Measurements from ENCODE around the gene FAM168A.
"Not testable (repeated sequence)": the region's sequence is repeated elsewhere in the genome, so short reads cannot be mapped to it uniquely, and the experiment has no call there.

FAM168A gene

DNA sequence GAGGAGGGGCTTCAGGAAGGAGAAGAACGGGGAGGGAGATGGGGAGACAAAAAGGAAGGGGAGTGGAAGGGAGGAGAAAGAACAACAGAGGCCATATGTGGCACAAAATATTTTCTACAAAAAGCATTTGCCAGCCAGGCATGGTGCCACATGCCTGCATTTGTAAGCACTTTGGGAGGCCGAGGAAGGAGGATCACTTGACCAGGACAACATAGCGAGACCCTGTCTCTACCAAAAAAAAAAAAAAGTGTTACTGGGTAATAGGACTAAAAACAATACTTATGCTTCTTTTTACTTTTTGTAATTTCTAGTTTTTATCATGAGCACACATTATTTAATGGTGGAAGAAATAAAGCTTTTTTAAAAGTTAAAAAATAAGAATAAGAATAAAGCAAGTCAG is 5.3 kb downstream of the FAM168A start:
- no peak for DNase-seq

DNA sequence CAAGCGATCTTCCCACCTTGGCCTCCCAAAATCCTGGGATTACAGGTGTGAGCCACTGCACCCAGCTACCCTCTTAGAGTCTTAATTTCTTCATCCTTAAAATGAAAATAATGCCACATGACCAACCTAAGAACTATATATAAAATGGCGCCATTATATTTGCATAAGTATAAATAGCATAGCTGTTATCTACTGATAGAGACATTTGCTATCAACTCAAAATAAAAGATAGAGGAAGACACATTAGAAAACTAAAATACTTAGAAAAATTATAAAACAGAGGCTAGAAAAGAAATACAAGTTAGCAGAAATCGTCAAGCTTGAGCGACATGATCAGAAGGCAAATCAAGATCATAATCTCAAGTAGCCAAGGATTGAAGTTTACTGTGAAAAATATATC is 6.2 kb downstream of the FAM168A start:
- DNase-seq, result no peak

DNA sequence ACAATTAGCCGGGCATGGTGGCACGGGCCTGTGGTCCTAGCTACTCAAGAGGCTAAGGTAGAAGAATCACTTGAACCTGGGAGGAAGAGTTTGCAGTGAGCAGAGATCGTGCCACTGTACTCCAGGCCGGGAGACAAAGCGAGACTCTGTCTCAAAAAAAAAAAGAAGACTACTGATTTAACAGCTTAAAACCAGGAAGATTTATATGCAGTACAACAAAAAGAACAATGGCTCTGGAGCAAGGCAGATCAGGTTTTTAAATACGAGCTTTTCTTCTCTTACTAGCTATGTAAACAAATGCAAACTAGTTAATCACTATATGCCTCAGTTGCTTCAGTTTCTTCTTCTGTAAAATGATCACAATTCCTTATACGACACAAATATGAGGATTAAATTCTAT is 6.9 kb downstream of the FAM168A start:
- no peak for DNase-seq

DNA sequence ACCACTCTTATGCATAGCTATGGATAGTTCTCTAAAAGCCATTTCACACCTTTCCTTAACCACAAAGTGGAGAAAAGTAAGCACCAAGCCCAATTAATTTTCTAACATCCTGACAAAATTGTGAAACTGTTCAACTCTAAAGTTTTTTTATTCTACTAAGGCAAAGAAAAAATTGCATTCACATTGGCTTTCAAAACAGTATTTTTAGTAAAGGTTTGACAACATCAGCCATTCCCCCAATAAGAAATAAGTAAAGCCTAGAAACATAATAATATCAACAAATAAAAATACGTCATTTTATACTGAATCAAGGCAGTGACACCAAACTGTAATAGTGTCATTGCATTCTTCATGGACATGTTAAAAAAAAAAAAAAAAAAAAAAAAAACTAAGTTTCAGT is 11.1 kb downstream of the FAM168A start:
- DNase-seq, result no peak

DNA sequence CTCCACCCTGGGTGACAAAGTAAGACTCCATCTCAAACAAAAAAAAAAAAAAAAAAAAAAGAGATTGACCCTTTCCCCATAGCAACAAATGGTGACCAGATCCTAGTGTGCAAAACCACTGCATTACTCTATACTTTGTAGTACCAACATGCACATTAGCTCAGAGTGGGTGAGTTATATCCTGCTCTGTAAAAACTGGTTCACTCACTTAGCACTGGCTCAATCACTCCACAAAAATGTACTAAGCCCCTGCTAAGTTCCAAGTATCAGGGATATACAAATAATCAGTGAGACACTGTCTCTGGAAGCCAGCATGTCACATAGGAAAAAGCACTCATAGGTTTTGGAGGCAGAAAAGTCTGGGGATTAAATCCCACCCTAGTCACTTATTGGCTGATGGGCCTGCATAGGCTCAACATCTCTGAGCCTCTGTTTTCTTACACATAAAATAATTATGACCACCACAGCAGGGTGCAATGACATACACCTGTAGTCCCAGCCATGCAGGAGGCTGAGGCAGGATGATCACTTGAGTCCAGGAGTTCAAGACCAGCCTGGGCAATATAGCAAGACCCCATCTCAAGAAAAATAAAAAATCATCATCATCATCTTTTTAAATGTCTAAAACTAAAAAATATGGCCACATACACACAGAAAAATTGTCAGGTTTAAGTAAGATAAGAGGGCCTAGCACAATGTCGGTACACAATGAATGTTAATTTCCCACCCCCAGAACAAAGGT is 11.9 kb downstream of the FAM168A start:
- no peak for DNase-seq

DNA sequence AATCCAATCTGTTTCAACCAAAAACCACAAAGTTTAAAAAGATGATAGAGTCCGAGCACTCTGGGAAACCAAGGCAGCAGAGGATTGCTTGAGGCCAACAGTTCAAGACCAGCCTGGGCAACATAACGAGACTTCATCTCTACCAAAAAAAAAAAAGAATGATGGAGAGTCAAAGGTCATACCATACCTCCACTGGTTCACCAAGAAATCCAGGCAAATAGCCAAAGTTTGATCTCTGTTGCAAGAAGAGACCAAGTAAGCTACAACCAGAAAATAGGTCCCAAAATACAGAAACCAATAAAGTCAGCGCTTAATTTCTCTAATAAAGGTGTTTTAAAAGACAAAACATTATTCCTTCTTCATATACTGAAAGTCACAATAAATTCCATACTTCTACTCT is 13.1 kb downstream of the FAM168A start:
- no peak for DNase-seq

DNA sequence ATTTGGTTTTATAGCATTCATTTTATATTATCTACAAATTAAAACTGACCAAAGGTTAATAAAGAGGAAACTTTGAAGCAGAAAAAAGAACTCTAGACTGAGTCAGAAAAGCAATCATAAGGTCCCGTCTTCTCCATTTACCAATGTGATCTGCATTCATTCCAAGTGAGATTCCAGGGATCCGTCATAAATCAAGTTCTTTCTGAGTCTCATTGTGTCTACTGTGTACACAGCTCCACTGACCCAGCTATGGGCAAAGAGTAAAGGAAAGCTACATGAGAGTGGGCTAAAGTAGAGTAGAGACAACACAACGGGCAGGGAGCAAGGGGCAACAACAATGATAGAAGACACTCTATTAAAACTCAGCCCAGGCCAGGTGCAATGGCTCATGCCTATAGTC is 15.3 kb downstream of the FAM168A start:
- DNase-seq, result no peak

DNA sequence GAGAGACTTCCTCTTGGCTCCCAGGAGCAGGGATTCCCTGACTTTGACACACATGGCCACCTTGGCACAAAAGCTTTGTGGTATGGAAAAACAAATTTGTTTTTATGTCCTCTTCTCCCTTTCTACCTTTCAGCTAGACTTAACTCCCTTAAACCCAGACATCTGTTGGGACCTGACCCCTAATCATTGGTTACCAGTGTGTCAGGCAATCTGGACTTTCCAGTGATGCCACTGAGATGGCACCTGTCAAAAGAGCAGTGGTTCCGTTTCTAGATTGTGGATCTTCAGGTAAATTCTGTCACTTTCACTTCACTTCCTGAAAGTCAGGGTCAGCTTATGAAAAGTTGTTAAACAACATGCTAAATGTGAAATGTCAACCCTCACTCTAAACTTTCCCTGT is 17.2 kb downstream of the FAM168A start:
- not testable (repeated sequence) for DNase-seq

DNA sequence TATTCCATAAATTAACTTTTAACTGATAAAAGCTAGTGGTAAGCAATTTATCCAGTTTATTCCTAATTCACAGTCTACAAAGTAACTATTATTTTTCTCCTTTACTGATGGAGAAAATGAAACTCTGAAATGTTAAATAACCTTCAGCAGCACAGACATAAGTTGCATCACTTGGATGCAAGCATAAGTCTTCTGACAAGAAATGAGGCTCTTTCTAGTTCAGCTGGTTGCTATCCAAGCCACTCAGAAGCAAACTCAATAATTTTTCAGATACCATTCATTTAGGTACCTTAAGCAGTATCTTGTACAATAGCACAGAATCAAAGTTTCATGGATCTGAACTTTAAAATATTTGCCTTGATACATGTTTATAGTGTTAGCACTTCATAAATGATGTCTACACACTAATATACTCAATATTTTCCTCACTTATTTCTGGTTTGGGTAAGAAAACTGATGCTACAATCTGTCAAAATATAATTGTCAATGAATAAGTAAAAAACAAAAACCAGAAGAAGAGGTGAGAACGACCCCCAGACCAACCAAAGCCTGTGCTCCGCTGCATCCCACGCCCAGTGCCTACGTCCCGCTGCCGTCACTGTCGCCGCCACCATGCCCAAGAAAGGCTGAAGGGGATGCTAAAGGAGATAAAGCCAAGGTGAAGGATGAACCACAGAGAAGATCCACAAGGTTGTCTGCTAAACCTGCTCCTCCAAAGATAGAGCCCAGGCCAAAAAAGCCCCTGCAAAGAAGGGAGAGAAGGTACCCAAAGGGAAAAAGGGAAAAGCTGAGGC is 18.1 kb downstream of the FAM168A start:
- no peak for DNase-seq

DNA sequence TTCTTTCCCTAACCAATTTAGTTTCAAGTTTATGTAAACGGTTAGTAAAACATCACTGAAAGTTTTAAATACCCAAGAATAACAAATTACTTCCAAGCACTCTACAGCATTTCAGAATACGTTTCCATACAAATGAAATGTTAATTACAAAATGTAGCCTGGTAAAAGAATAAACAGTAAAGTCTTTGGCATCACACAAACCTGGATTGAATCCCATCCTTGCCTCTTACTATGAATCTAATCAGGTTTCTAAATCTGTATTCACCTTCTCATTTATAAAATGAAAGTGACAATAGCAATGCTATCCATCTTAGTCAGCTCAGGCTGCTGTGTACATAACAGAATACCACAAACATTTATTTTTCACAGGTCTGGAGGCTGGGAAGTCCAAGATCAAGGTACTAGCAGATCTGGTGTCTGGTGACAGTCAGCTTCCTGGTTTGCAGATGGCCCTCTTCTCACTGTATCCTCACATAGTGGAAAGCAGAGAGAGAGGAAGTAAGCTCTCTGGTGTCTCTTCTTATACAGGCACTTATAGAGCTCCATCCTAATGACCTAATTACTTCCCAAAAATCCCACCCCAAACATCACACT is 19.2 kb downstream of the FAM168A start:
- no peak for DNase-seq

DNA sequence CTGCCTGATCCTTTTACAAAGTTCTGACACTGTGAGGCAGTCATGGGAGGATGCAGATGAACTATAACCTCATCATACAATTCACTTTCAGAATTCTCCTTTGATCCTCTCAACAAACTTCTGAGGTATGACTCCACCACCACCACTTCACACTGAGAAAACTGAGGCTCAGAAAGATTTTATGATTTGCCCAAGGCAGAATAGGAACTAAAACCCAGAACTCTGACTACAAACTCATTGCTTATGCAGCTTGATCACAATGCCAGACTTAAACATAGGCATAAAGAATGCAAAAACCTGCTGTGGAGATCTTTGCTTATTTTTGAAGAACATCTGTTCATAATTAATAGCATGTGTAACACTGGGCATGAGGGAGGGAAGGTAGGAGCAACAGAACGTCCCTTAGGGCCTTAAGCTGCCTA is 20.4 kb downstream of the FAM168A start:
- no peak for DNase-seq

DNA sequence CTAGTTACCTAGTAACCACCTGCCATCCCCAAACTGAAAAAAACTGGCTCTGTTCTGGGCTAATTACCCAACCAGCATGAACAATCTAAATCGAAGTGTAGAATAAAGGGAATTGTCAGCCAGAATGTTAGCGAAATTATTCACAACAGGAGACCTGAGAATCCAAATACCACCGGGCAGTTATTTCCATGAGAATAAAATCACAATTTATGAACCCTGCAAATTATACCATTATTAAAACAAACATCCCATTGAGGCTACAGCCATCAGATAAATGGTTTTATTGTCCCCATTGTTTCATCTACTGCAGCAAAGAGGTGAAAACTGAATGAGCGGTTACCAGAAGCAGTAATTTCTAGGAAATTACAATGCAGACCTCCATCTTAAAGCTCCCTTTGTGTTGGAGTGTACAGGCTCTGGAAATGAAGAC is 21.7 kb downstream of the FAM168A start:
- no peak for DNase-seq

DNA sequence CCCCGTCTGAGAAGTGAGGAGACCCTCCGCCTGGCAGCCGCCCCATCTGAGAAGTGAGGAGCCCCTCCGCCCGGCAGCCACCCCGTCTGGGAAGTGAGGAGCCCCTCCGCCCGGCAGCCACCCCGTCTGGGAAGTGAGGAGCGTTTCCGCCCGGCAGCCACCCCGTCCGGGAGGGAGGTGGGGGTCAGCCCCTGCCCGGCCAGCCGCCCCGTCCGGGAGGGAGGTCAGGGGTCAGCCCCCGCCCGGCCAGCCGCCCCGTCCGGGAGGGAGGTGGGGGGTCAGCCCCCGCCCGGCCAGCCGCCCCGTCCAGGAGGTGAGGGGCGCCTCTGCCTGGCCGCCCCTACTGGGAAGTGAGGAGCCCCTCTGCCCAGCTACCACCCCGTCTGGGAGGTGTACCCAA is 25.9 kb downstream of the FAM168A start:
- DNase-seq, result not testable (repeated sequence)

DNA sequence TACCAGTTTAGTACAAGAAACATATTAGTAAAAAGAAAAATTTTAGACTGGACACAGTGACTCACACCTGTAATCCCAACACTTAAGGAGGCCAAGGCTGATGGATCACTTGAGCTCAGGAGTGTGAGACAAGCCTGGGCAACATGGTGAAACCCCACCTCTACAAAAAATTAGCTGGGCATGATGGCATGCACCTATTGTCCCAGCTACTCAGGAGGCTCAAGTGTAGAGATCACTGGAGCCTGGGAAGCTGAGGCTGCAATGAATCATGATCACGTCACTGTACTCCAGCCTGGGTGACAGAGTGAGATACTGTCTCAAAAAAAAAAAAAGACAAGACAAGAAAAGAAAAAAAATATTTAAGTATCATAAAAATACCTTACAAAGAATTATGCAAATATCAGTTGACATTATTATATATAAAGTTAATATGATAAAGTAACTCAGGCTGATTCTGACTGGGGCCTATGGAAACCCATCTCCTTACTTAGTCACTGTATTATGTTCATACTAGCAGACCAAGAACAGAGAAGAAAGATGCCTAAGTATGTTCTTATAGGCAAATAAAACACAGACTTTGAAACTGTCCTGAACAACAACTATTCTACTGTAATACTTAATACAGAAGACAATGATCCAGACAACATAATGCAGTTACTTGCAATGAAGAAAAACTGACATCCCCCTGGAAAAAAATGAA is 27.3 kb downstream of the FAM168A start:
- no peak for DNase-seq

DNA sequence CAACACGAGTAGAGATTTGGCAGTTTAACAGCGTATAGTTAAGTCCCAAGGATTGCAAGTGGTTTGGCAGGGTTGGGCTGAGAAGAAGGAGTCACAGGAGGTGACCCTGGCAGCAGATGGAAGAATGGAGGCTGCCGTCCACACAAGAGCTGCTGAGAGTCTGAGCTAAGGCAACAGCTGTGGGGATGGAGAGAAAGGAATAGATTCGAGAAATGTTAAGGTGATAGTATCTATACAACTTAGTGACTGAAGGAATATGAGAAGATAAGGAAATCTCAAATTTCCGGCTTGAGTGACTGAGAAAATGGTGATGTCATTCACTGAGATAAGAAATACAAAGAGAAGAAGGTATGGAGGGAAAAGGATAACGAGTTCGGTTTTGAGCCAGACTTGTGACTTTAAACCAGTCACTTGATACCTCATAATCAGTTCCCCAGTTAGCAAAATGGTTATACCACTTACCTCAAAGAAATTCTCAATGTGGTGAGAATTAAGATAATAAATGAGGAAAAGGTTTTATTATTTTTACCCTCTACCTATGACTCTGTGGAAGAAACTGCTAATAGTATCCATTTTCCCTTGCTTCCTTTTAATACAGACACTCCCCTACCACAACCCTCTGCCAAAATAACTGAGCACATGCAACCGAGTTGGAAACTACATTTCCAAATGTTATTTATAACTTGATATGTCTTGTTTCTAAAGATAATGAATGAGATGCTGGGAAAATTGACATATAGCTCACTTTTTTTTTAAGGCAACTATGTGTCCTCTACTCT is 30.7 kb downstream of the FAM168A start:
- no peak for DNase-seq

DNA sequence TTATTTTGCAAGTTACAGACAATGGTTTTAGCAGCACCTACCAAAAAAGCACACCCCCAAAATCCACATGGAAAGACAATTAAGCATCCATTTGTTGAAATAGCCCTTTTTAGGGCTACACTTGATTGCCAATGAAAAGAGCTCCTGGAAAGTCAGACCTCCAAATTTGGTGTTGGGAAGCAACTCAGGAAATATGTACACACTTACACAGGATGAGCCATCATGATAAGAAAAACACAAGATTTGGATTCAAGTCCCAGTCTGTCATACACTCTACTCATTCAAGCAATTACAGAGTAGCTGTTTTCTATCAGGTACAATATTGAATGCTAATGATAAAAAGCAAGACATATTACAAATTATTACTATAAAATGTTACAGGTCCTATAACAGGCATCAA is 31.5 kb downstream of the FAM168A start:
- DNase-seq, result no peak

DNA sequence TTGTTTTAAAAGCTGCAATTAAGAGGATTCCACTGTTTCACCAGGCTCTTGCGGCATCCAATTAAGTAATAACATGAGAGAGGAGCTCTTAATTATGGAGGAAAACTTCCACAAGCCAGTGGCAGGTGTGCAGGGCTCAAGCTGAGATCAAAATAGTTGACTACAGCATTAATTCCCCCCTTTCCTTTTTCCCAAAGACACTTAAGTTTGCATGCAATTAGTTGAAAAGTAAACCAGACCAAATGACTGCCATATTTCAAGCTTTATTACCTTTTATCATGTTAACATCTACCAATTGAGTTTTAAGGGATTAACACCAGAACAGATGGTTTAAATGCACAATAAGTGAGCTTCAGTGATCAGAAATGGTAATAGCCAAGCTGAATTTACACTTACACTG is 32.1 kb downstream of the FAM168A start:
- DNase-seq, result no peak

DNA sequence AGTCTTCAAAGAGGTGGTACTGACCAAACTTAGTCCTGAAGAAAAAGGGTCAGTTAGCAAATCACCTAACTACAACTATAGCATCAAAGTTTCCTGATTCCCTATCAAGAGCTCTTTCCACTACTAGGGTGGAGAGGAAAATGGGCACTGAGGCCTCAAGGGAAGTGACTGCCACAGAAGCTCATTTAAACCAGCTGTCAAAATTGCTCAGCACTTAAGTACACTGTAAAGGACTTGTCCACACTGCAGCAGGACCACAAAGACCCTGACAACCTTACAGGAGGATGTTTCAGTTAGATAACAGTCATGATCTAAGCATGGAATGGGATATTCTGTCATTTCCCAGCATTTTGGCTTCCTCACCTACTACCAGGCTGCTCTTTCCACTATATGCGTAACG is 33.0 kb downstream of the FAM168A start:
- DNase-seq, result no peak

DNA sequence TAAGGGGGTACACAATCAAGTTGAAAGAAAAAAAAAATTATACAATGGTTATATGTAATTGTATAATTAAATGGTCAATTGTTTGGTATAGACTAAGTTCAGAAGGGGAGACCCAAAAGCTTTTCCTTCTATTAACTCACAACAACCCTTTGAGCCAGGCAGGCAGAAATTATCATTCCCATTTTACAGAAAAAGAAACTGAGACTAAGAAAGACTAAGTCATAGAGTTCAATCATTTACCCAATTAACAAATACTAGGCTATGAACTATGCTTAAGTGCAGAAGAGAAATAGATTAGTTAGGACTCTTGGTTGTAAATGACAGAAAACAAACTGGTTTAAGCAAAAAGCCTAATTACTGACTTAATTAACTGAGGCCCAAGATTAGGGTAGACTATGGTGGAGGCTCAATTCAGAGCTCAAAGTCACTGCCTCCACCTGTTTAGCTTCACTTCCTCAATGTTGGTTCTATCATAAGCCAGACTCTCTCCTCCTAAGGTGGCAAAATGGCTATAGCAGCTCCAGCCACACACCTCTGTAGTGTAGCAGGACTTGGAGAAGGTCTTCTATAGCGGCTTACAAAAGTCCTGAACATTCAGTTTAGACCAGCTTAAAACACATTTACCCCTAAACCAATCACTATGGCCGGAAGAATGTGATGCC is 34.2 kb downstream of the FAM168A start:
- no peak for DNase-seq

DNA sequence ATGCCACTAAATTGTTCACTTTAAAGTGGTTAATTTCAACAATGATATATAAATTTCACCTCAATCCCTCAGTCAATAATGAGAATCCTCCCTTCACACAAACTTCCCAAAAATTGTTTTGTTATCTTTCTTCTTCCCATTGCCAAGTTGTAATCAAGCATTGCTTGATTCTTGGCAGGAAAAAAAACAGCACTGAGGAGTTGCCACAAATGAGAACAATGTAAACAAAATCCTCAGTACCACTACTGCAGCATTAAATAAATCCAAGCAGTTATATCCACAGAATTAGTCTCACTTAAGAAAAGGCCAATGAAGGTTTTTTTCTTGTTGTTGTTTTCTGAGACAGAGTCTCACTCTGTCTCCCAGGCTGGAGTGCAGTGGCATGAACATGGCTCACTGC is 38.2 kb downstream of the FAM168A start:
- no peak for DNase-seq

DNA sequence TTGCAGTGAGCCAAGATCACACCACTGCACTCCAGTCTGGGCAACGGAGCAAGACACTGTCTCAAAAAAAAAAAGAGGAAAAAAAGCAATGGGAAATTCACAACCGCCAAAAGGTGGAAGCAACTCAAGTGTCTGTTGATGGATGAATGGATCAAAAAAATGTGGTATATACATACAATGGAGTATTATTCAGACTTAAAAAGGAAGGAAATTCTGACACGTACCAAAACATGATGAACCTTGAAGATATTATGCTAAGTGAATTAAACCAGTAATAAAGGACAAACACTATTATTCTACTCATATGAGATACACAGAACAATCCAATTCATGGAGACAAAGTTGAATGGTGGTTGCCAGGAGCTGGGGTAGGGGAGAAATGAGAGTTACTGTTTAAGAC is 40.9 kb downstream of the FAM168A start:
- no peak for DNase-seq

DNA sequence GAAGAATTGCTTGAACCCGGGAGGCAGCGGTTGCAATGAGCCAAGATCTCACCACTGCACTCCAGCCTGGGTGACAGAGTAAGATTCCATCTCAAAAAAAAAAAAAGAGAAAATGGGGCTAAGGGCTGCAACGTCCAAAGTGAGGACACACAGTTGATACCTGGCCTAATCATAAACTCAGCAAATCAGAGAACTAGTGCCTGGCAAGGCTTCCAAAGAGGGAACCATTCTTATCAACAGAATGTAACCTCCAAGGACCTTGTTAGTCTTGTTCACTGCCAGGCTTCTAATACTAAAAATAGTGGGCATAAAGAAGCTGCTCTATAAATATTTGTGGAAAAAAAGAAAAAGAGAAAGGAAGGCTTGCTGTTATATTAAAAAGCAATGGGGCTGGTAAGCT is 42.3 kb downstream of the FAM168A start:
- DNase-seq, result no peak
